GM12873 (cell line): ENCODE results near the gene GALNT13.

Experiments used
- CTCF ChIP-seq: IDR thresholded peaks from 2 replicates; pipeline ENCODE4 v1.5.1; 2012; ENCODE audit warnings: low read depth, mild to moderate bottlenecking, moderate library complexity, low read length, control low read depth; ENCODE audit not compliant: insufficient read depth; ENCODE audit errors: missing control alignments

GALNT13 gene

DNA sequence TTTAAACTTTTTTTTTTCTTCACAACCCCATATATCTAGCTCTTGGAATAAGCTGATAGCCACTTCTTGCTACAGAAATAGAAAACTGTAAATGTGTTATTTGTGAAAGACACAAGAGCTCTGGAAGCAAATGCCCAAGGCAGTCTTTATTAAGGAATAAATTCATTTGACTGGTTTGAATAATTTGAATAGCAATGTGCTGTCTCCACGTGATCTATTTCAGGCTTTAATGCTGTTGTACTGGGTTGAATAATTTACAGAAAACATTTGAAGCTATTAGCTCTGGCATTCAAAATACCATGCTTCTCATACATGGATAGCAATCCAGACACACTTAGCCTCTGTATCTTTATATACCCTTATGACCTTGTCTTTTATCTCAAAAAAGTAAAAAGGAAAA, 460.1 kb downstream of the GALNT13 start:
- no peak for TF ChIP-seq CTCF

GRCh38 chr2:154336201-154336600, 464.5 kb downstream of the GALNT13 start:
- TF ChIP-seq CTCF = no peak

DNA sequence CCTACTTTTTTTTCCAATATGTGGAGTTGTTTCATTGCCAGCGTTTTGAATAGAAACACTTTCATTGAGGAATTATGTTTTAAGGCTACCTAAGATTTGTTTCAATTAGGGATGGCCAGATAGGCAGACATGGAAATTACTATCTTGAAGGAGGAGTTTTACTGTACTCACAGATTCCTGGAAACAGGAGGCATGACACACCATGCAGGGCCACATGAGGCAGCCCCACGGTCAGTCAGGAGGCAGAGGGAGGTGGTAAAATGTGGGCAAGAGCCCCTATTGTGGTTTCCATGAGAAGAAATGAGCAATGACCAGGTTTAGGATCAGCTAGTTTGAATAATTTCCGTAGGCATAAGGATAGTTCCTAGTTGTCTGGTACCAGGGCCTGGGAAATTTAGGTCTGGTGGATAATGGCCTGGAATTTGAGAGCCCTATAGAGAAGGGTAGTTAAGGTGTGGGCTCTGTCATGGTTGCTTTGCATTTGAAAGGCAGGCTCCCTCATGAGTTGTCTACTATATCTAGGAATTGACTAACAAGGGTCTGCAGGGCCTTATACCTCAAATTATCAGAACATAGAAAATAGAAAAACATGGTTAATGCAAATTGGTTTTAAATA, 466.7 kb downstream of the GALNT13 start:
- no peak for TF ChIP-seq CTCF

- TF ChIP-seq CTCF = no peak
Observed at GRCh38 chr2:154343282-154343681, 471.6 kb downstream of the GALNT13 start.

DNA sequence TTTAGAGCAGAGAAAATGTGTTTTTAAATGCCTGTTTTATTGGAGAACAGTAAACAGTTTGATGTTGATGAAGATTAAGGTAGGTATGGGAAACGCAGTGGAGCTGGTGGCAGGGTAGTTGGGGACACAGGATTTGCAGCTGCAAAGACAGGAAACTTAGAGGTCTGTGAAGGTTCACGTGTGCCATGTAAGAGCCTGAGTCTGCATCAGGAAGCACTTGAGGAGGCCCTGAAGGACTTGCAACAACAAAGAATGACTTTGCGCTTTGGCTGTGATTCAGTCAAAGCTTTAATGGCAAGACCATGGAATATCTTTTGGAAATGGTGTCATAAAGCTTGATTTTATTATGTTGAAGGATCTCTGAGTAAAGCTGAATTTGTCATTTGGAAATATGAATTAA, 479.2 kb downstream of the GALNT13 start:
- no peak for TF ChIP-seq CTCF

- no peak for TF ChIP-seq CTCF
Observed at GRCh38 chr2:154361276-154361675, 489.6 kb downstream of the GALNT13 start.

- TF ChIP-seq CTCF = no peak
Observed at GRCh38 chr2:154368153-154368552, 496.4 kb downstream of the GALNT13 start.
